ENCODE data around the gene KCTD20.

The KCTD20 gene

GRCh38 chr6:36504181-36504580 lies 61.4 kb downstream of the KCTD20 start:
- Histone ChIP-seq H3K4me1 (ENCODE audit: control insufficient read depth, insufficient read depth, low read length) (no peaks in the 10 kb centered on the region), H3K4me3 (ENCODE audit: low read depth, low read length) (no peak overlapping the region), H3K9me3 (ENCODE audit: control insufficient read depth, insufficient read depth, low read depth, low read length) (no peaks in the 10 kb centered on the region), H3K27ac (ENCODE audit: extremely low read depth, low read depth, low read length) (no peak overlapping the region), H3K36me3 (ENCODE audit: control insufficient read depth in 2 of 2, insufficient read depth in 1 of 2, low read length in 2 of 2) (peaks cover 21 to 48% of the 10 kb centered on the region in 2 experiments)
- ChIA-PET CTCF (interaction anchor here (0.6 to 1.5 kb wide), 4 partner anchors 10 to 201 kb away, joined by 3 read pairs; no protein-coding TSS in a partner anchor), POLR2A (no interaction called here)
- TF ChIP-seq ZNF121 (tag by site-specific recombination; IDR thresholded peaks at IDR 0.05) (no peak), ZNF10 (tag by site-specific recombination; IDR thresholded peaks at IDR 0.05) (no peak), SCRT1 (tag by site-specific recombination; IDR thresholded peaks at IDR 0.05; ENCODE audit: borderline replicate concordance) (no peak), SETDB1 (IDR thresholded peaks at IDR 0.05; ENCODE audit: insufficient read length, low read length) (no peak), ZNF596 (tag by site-specific recombination; IDR thresholded peaks at IDR 0.05) (no peak), ZNF292 (tag by site-specific recombination; IDR thresholded peaks at IDR 0.05; ENCODE audit: borderline replicate concordance, low read depth) (no peak), SP3 (tag by site-specific recombination; IDR thresholded peaks at IDR 0.05) (no peak), GLIS2 (tag by site-specific recombination; IDR thresholded peaks at IDR 0.05) (no peak), ZNF518A (tag by site-specific recombination; conservative IDR thresholded peaks at IDR 0.05; ENCODE audit: low read depth) (no peak), ZBTB48 (tag by site-specific recombination; IDR thresholded peaks at IDR 0.05) (no peak), ZNF529 (tag by site-specific recombination; IDR thresholded peaks at IDR 0.05; ENCODE audit: insufficient replicate concordance) (no peak), ZNF311 (tag by site-specific recombination; IDR thresholded peaks at IDR 0.05; ENCODE audit: borderline replicate concordance) (no peak), ZNF501 (tag by site-specific recombination; IDR thresholded peaks at IDR 0.05) (no peak), ZNF791 (tag by site-specific recombination; IDR thresholded peaks at IDR 0.05) (no peak), TSHZ1 (tag by site-specific recombination; IDR thresholded peaks at IDR 0.05; ENCODE audit: borderline replicate concordance) (no peak), ZNF629 (tag by site-specific recombination; IDR thresholded peaks at IDR 0.05) (no peak)

GRCh38 chr6:36504982-36505381 lies 62.2 kb downstream of the KCTD20 start:
- ChIA-PET CTCF (no interaction called here), POLR2A (interaction anchor here (0.7 kb wide), 2 partner anchors 82 to 86 kb away, joined by 5 to 7 read pairs; no protein-coding TSS in a partner anchor)
- H3K4me1 ChIP-seq (ENCODE audit: control insufficient read depth, insufficient read depth, low read length) = no peaks in the 10 kb centered on the region
- no peak overlapping the region for H3K4me3 ChIP-seq (ENCODE audit: low read depth, low read length)
- H3K27ac ChIP-seq (ENCODE audit: extremely low read depth, low read depth, low read length) = no peak overlapping the region
- peaks cover 21 to 45% of the 10 kb centered on the region in 2 experiments for H3K36me3 ChIP-seq (ENCODE audit: control insufficient read depth in 2 of 2, insufficient read depth in 1 of 2, low read length in 2 of 2)
- no peaks in the 10 kb centered on the region for H3K9me3 ChIP-seq (ENCODE audit: control insufficient read depth, insufficient read depth, low read depth, low read length)
- no peak for TF ChIP-seq ZNF837 (tag by site-specific recombination; IDR thresholded peaks at IDR 0.05)
- no peak for TF ChIP-seq ZNF560 (tag by site-specific recombination; IDR thresholded peaks at IDR 0.05; ENCODE audit: borderline replicate concordance)
- TF ChIP-seq RBAK (tag by site-specific recombination; IDR thresholded peaks at IDR 0.05) = no peak
- TF ChIP-seq ZNF350 (tag by site-specific recombination; IDR thresholded peaks at IDR 0.05) = no peak
- no peak for TF ChIP-seq ZNF792 (tag by site-specific recombination; IDR thresholded peaks at IDR 0.05)
- TF ChIP-seq PRDM2 (tag by site-specific recombination; IDR thresholded peaks at IDR 0.05; ENCODE audit: borderline replicate concordance) = no peak
